IMR-90 (cell line): ENCODE measurements around the gene CFAP210. TPM values are rescaled to one million over a fixed set of nuclear protein-coding genes. Genes with fewer than 3 reads are reported as not detected.

Experiments
- ATAC-seq: fragments of 200-7000 bp; cut with Tn5 transposase; 2 replicates; pipeline ENCODE4 v1.9.1; 2020; ENCODE audit warnings: low read depth, mild to moderate bottlenecking, moderate library complexity
- BruUV-seq: library from RNA; stranded (reverse); fragments of 400-500 nt; replicated peaks from 2 replicates; lab custom pipeline; 2021; lab: Mats Ljungman, UMichigan
- CTCF ChIA-PET: fragments of 300-600 bp; formaldehyde crosslinking; extraction: SDS; loops from one replicate; lab custom pipeline; 2021; ENCODE audit warnings: antibody characterized with exemption; lab: Yijun Ruan, JAX
- POLR2A ChIA-PET: fragments of 300-600 bp; sonication (Branson Sonifier 250); formaldehyde crosslinking; loops from one replicate; lab custom pipeline; 2022; ENCODE audit warnings: antibody characterized with exemption; ENCODE audit not compliant: unreplicated experiment; lab: Charles Lee
- DNase-seq: peaks from one replicate; pipeline ENCODE4 v3.0.0; 2013
- H2AFZ ChIP-seq: replicated peaks from 2 replicates; pipeline ENCODE3; 2013; ENCODE audit warnings: low read length, mild to moderate bottlenecking; ENCODE audit not compliant: poor library complexity
- H2AK5ac ChIP-seq: 2 replicates; pipeline ENCODE4 v1.6.1; 2013; ENCODE audit warnings: low read depth, low read length, inconsistent platforms
- H2AK9ac ChIP-seq: replicated peaks from 2 replicates; pipeline ENCODE3; 2013; ENCODE audit warnings: mild to moderate bottlenecking, low read depth, low read length, moderate library complexity; ENCODE audit not compliant: poor library complexity
- H2BK120ac ChIP-seq: 2 replicates; pipeline ENCODE4 v1.6.1; 2013; ENCODE audit warnings: low read depth, low read length, inconsistent platforms
- H2BK15ac ChIP-seq: 3 replicates; pipeline ENCODE4 v1.6.1; 2013; ENCODE audit warnings: low read depth, low read length, inconsistent platforms
- H2BK20ac ChIP-seq: 2 replicates; pipeline ENCODE4 v1.6.1; 2013; ENCODE audit warnings: low read depth, mild to moderate bottlenecking, inconsistent platforms, low read length, moderate library complexity
- H2BK5ac ChIP-seq: 2 replicates; pipeline ENCODE4 v1.6.1; 2013; ENCODE audit warnings: mild to moderate bottlenecking, low read depth, low read length, inconsistent platforms; ENCODE audit not compliant: poor library complexity, severe bottlenecking
- H3K14ac ChIP-seq: replicated peaks from 2 replicates; pipeline ENCODE4 v1.6.1; 2013; ENCODE audit warnings: low read depth, low read length, inconsistent platforms
- H3K18ac ChIP-seq: 2 replicates; pipeline ENCODE4 v1.6.1; 2013; ENCODE audit warnings: low read depth, low read length, control low read depth
- H3K23ac ChIP-seq: 2 replicates; pipeline ENCODE4 v1.6.1; 2013; ENCODE audit warnings: low read depth, low read length, inconsistent platforms
- H3K27ac ChIP-seq: 2 replicates; pipeline ENCODE4 v1.5.1; 2013; ENCODE audit warnings: mild to moderate bottlenecking, control low read depth, low read length; ENCODE audit not compliant: insufficient read depth
- H3K27me3 ChIP-seq: 2 replicates; pipeline ENCODE4 v1.6.1; 2013; ENCODE audit warnings: low read length; ENCODE audit not compliant: control insufficient read depth, insufficient read depth
- H3K36me3 ChIP-seq: 2 replicates; pipeline ENCODE4 v1.6.1; 2013; ENCODE audit warnings: low read length, mixed read lengths; ENCODE audit not compliant: control insufficient read depth, insufficient read depth
- H3K4ac ChIP-seq: 2 replicates; pipeline ENCODE4 v1.6.1; 2013; ENCODE audit warnings: low read depth, low read length, inconsistent platforms
- H3K4me1 ChIP-seq: 2 replicates; pipeline ENCODE4 v1.6.1; 2013; ENCODE audit warnings: low read length, mixed read lengths; ENCODE audit not compliant: control insufficient read depth, insufficient read depth
- H3K4me2 ChIP-seq: 2 replicates; pipeline ENCODE4 v1.6.1; 2013; ENCODE audit warnings: low read depth, mild to moderate bottlenecking, control low read depth, low read length, moderate library complexity
- H3K4me3 ChIP-seq: 2 replicates; pipeline ENCODE4 v1.5.1; 2013; ENCODE audit warnings: low read depth, mild to moderate bottlenecking, control low read depth, low read length, moderate library complexity; ENCODE audit not compliant: insufficient read depth
- H3K56ac ChIP-seq: 2 replicates; pipeline ENCODE4 v1.6.1; 2013; ENCODE audit warnings: low read length, inconsistent platforms; ENCODE audit not compliant: insufficient read depth; ENCODE audit errors: extremely low read depth
- H3K79me1 ChIP-seq, 2 experiments: 2 replicates each; pipeline ENCODE4 v1.6.1; 2013; ENCODE audit warnings: low read length in 2 of 2, inconsistent platforms in 1 of 2, low read depth in 1 of 2
- H3K9ac ChIP-seq: 2 replicates; pipeline ENCODE4 v1.6.1; 2013; ENCODE audit warnings: low read depth, low read length, control low read depth
- H3K9me1 ChIP-seq: 2 replicates; pipeline ENCODE4 v1.6.1; 2013; ENCODE audit warnings: low read length, inconsistent platforms; ENCODE audit not compliant: insufficient read depth
- H3K9me3 ChIP-seq: 2 replicates; pipeline ENCODE4 v1.6.1; 2013; ENCODE audit warnings: low read length; ENCODE audit not compliant: control insufficient read depth, insufficient read depth
- H4K20me1 ChIP-seq: 2 replicates; pipeline ENCODE4 v1.6.1; 2013; ENCODE audit warnings: low read length, inconsistent platforms; ENCODE audit not compliant: insufficient read depth
- H4K5ac ChIP-seq: 2 replicates; pipeline ENCODE4 v1.6.1; 2013; ENCODE audit warnings: mild to moderate bottlenecking, low read depth, low read length, control low read depth
- H4K8ac ChIP-seq, 2 experiments: 2 replicates each; pipeline ENCODE4 v1.6.1; 2013; ENCODE audit warnings: low read depth in 2 of 2, low read length in 2 of 2, control low read depth in 1 of 2, inconsistent platforms in 1 of 2
- H4K91ac ChIP-seq: 2 replicates; pipeline ENCODE4 v1.6.1; 2013; ENCODE audit warnings: low read depth, low read length, inconsistent platforms; ENCODE audit not compliant: insufficient read depth
- BHLHE40 ChIP-seq: fragments of 150-350 bp; IDR thresholded peaks from 2 replicates; pipeline ENCODE4 v1.6.1; 2016; ENCODE audit warnings: mild to moderate bottlenecking, low read depth, low read length
- WGBS, 2 experiments: methylation state at CpG; one replicate each; pipeline versions ENCODE4 v1.1.5 to v1.1.7; 2013; ENCODE audit warnings: missing lambda C conversion rate in 2 of 2; ENCODE audit not compliant: insufficient read length in 1 of 2; ENCODE audit errors: extremely low coverage in 2 of 2; 5-methylcytosine and 5-hydroxymethylcytosine counted together
- dilution Hi-C: fragments of 300-500 bp; cut with HindIII; formaldehyde crosslinking; loops from one replicate; pipeline ENCODE4 v1.14.3; 2018; ENCODE audit warnings: low sequenced_read_pairs; ENCODE audit not compliant: unreplicated experiment
- in situ Hi-C: fragments of 300-500 bp; cut with MboI; formaldehyde crosslinking; loops from 3 replicates; pipeline ENCODE4 v1.14.3; 2019; ENCODE audit warnings: low sequenced_read_pairs, inconsistent platforms, mixed read lengths
- intact Hi-C: fragments of 100-400 bp; cut with micrococcal nuclease; formaldehyde crosslinking; loops from 2 replicates; pipeline ENCODE4 v1.10.0; 2022
- polyA plus RNA-seq, 3 experiments: library from polyadenylated mRNA; depleted of rRNA; stranded (reverse); fragments of >200 nt; gene quantifications; 2 replicates each; pipeline ENCODE4 v1.2.3, GENCODE V29; 2012; ENCODE audit warnings: low replicate concordance in 1 of 3
- total RNA-seq: library from RNA; depleted of rRNA; stranded (reverse); fragments of >200 nt; gene quantifications from 2 replicates; pipeline ENCODE4 v1.2.3, GENCODE V29; 2012
- TF ChIP-seq, protein P1 (sequence below): fragments of 150-350 bp; IDR thresholded peaks from 2 replicates; pipeline ENCODE4 v1.6.1; 2017; ENCODE audit warnings: mild to moderate bottlenecking, antibody characterized with exemption, low read length, low read depth

Gene CFAP210
- total and polyA plus RNA-seq, 2 of the 4 experiments (the other 2 are of a cell fraction), result not detected

- H2AK5ac ChIP-seq, result no peak overlapping the region
- H3K4me1 ChIP-seq, result peaks cover 3% of the 10 kb centered on the region; the same call in 1 of the 2 replicates
- H2BK15ac ChIP-seq, result no peak overlapping the region
- TF ChIP-seq, protein P1, sequence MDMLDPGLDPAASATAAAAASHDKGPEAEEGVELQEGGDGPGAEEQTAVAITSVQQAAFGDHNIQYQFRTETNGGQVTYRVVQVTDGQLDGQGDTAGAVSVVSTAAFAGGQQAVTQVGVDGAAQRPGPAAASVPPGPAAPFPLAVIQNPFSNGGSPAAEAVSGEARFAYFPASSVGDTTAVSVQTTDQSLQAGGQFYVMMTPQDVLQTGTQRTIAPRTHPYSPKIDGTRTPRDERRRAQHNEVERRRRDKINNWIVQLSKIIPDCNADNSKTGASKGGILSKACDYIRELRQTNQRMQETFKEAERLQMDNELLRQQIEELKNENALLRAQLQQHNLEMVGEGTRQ, result no peak
- TF ChIP-seq BHLHE40, result no peak
- 0 out of 2 replicates have a peak, but pooled peaks cover 2% of the 10 kb centered on the region for H3K9me1 ChIP-seq
- H2AK9ac ChIP-seq, result no peak overlapping the region
- no peak overlapping the region for H4K5ac ChIP-seq
- no peak overlapping the region for H3K9ac ChIP-seq
- no peak overlapping the region for H3K14ac ChIP-seq
- H3K4me2 ChIP-seq, result no peak overlapping the region
- no peaks in the 10 kb centered on the region for H3K27me3 ChIP-seq
- H2BK120ac ChIP-seq, result no peak overlapping the region
- H3K23ac ChIP-seq, result no peak overlapping the region
- H3K27ac ChIP-seq, result no peak overlapping the region
- POLR2A ChIA-PET, result no interaction called here
- H3K18ac ChIP-seq, result no peak overlapping the region
- no peak overlapping the region for H2BK5ac ChIP-seq
- CTCF ChIA-PET, result no interaction called here
- H3K79me1 ChIP-seq, result peaks cover 0 to 3% of the 10 kb centered on the region in 2 experiments; a peak in 1 of 4 replicates
- ATAC-seq, result peak; percentile 84
- peak; percentile 56 for DNase-seq
- no peak overlapping the region for H3K4me3 ChIP-seq
- H3K56ac ChIP-seq, result no peak overlapping the region
- in situ Hi-C loops (no loop called here), intact Hi-C loops (loop anchor here (2.0 kb wide), 1 partner anchor 53 kb away; the partner anchor contains the start of genes CFAP210 and PHOSPHO2), dilution Hi-C loops (no loop called here)
- H4K8ac ChIP-seq, result no peak overlapping the region
- H3K9me3 ChIP-seq, result no peaks in the 10 kb centered on the region
- no peak overlapping the region for H4K91ac ChIP-seq
- H2BK20ac ChIP-seq, result no peak overlapping the region
- H2AFZ ChIP-seq, result no peak overlapping the region
- H4K20me1 ChIP-seq, result no peaks in the 10 kb centered on the region
- peaks cover 4% of the 10 kb centered on the region for H3K36me3 ChIP-seq
- no peak overlapping the region for H3K4ac ChIP-seq
- no CpG with 5 or more reads among the region's 2 CpGs for WGBS, 2 experiments
- no TSS peak for BruUV-seq
Observed at GRCh38 chr2:169641464-169641863, 52.7 kb downstream of the CFAP210 start.
